Measurements from ENCODE around the gene FGF12.

DNA sequence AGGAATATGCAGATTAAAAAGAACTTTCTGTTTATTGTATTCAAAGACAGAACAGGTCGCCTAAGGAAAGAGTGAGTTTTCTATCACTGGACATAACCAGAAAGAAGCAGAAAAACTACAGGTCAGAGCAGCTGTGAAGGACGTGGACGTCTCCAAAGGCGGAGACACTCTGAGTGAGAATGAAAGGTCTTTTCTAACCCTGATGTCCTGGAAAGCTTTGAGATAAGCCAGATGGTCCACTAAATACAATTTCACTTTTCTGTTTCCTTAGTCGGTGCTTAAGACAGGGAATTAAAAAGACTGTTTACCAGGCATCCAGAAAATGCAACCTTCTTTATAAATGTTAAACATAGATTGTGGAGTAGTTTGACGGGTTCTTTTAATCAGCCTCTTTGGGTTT lies 360.4 kb downstream of the FGF12 start:
- TF ChIP-seq, protein P1, sequence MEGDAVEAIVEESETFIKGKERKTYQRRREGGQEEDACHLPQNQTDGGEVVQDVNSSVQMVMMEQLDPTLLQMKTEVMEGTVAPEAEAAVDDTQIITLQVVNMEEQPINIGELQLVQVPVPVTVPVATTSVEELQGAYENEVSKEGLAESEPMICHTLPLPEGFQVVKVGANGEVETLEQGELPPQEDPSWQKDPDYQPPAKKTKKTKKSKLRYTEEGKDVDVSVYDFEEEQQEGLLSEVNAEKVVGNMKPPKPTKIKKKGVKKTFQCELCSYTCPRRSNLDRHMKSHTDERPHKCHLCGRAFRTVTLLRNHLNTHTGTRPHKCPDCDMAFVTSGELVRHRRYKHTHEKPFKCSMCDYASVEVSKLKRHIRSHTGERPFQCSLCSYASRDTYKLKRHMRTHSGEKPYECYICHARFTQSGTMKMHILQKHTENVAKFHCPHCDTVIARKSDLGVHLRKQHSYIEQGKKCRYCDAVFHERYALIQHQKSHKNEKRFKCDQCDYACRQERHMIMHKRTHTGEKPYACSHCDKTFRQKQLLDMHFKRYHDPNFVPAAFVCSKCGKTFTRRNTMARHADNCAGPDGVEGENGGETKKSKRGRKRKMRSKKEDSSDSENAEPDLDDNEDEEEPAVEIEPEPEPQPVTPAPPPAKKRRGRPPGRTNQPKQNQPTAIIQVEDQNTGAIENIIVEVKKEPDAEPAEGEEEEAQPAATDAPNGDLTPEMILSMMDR (IDR thresholded peaks at IDR 0.05), result no peak
- no peak for TF ChIP-seq POLR2A (IDR thresholded peaks at IDR 0.05)
